KMS-11 (cell line): ENCODE data around the gene RAB7A.

Experiments
- H2AFZ ChIP-seq: fragments of 200-600 bp; sonication (generic); 2 replicates; pipeline ENCODE4 v1.6.1; 2016; ENCODE audit warnings: antibody characterized with exemption, mixed run types, low read depth
- H3K27ac ChIP-seq: fragments of 200-600 bp; sonication (generic); 2 replicates; pipeline ENCODE4 v1.6.1; 2016; ENCODE audit warnings: mild to moderate bottlenecking, mixed run types
- H3K27me3 ChIP-seq: fragments of 200-600 bp; sonication (generic); 2 replicates; pipeline ENCODE4 v1.6.1; 2017; ENCODE audit warnings: mild to moderate bottlenecking, low read depth, mixed run types, moderate library complexity; ENCODE audit not compliant: insufficient read depth
- H3K36me3 ChIP-seq: fragments of 200-600 bp; sonication (generic); 2 replicates; pipeline ENCODE4 v1.6.1; 2017; ENCODE audit warnings: mild to moderate bottlenecking, mixed run types; ENCODE audit not compliant: insufficient read depth
- H3K4me1 ChIP-seq: fragments of 200-600 bp; sonication (generic); 2 replicates; pipeline ENCODE4 v1.6.1; 2016; ENCODE audit warnings: mild to moderate bottlenecking, low read depth, mixed run types; ENCODE audit not compliant: poor library complexity, severe bottlenecking
- H3K4me2 ChIP-seq: fragments of 200-600 bp; sonication (generic); 2 replicates; pipeline ENCODE4 v1.7.0; 2016; ENCODE audit warnings: mild to moderate bottlenecking, mixed run types
- H3K4me3 ChIP-seq: fragments of 200-600 bp; sonication (generic); IDR thresholded peaks from 2 replicates; pipeline ENCODE4 v1.6.1; 2017; ENCODE audit warnings: low read depth, low read length, mixed read lengths; ENCODE audit not compliant: insufficient read depth
- H3K79me2 ChIP-seq: fragments of 200-600 bp; sonication (generic); 2 replicates; pipeline ENCODE4 v1.6.1; 2016; ENCODE audit warnings: low read depth, mixed run types; ENCODE audit not compliant: insufficient read depth
- H3K9ac ChIP-seq: fragments of 200-600 bp; sonication (generic); 2 replicates; pipeline ENCODE4 v1.6.1; 2016; ENCODE audit warnings: mild to moderate bottlenecking, mixed run types
- H4K20me1 ChIP-seq: fragments of 200-600 bp; sonication (generic); 2 replicates; pipeline ENCODE4 v1.6.1; 2016; ENCODE audit warnings: mild to moderate bottlenecking, mixed run types; ENCODE audit not compliant: insufficient read depth
- CTCF ChIP-seq: fragments of 200-600 bp; sonication (generic); conservative IDR thresholded peaks from 2 replicates; pipeline ENCODE4 v1.6.1; 2017; ENCODE audit warnings: low read depth, mild to moderate bottlenecking, antibody characterized with exemption, low read length, moderate library complexity, mixed read lengths

The RAB7A gene

GRCh38 chr3:128854475-128854874 is 128.5 kb downstream of the RAB7A start:
- H3K27me3 ChIP-seq, result no peaks in the 10 kb centered on the region
- no peaks in the 10 kb centered on the region for H3K36me3 ChIP-seq
- TF ChIP-seq CTCF, result no peak
- H3K79me2 ChIP-seq, result no peaks in the 10 kb centered on the region
- H3K4me3 ChIP-seq, result no peak overlapping the region
- H2AFZ ChIP-seq, result no peak overlapping the region
- H4K20me1 ChIP-seq, result no peaks in the 10 kb centered on the region
- H3K27ac ChIP-seq, result no peak overlapping the region
- H3K4me1 ChIP-seq, result no peaks in the 10 kb centered on the region
- H3K9ac ChIP-seq, result no peak overlapping the region
- H3K4me2 ChIP-seq, result no peak overlapping the region

- H3K27ac ChIP-seq, result no peak overlapping the region
- H3K9ac ChIP-seq, result no peak overlapping the region
- no peaks in the 10 kb centered on the region for H3K4me1 ChIP-seq
- no peak for TF ChIP-seq CTCF
- H4K20me1 ChIP-seq, result no peaks in the 10 kb centered on the region
- no peaks in the 10 kb centered on the region for H3K27me3 ChIP-seq
- H3K79me2 ChIP-seq, result no peaks in the 10 kb centered on the region
- no peak overlapping the region for H3K4me2 ChIP-seq
- H2AFZ ChIP-seq, result no peak overlapping the region
- no peak overlapping the region for H3K4me3 ChIP-seq
- no peaks in the 10 kb centered on the region for H3K36me3 ChIP-seq
Measured at GRCh38 chr3:128855569-128855968, 129.6 kb downstream of the RAB7A start.

DNA sequence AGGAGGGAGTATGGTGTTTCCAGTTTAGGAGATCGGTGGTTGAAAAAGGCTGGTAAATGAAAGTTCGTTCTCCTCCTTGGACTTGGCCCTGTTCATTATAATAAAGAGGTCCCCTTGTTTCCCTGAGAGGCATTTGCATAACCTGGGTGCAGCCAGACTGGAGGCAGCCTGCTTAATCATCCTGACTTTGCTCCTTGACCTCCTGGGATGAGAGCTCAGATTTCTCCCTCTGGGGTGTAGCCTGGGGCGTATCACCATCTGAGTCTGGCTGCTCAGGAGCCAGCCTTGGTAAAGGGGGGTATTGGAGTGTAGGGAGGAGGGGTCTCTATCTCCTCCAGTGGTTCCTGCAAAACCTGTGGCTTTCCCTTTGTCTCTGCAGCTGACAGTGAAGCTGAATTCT is 132.2 kb downstream of the RAB7A start:
- H2AFZ ChIP-seq, result no peak overlapping the region
- no peak overlapping the region for H3K9ac ChIP-seq
- TF ChIP-seq CTCF, result no peak
- no peak overlapping the region for H3K4me2 ChIP-seq
- no peaks in the 10 kb centered on the region for H4K20me1 ChIP-seq
- H3K79me2 ChIP-seq, result no peaks in the 10 kb centered on the region
- H3K4me1 ChIP-seq, result no peaks in the 10 kb centered on the region
- H3K36me3 ChIP-seq, result no peaks in the 10 kb centered on the region
- no peak overlapping the region for H3K27ac ChIP-seq
- no peak overlapping the region for H3K4me3 ChIP-seq
- H3K27me3 ChIP-seq, result no peaks in the 10 kb centered on the region

DNA sequence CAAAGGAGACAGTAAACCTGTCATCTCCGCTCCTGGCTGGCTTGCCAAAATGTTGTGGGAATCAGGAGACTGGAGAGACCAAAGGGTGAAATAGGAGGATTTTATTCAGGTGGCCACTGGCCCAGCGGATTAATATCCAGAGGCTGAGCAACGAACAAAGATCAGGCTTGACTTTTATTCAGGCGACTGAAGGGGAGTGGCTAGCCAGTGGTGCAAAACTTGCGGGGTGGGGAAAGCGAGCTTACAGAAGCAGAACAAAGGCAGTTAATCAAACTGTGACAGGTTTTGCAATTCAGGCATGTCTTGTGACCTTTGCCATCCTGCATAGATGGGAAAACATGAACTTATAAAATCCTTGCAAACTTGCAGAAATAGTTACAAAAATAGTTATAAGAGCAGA is 133.6 kb downstream of the RAB7A start:
- Histone ChIP-seq H3K79me2 (no peaks in the 10 kb centered on the region), H4K20me1 (no peaks in the 10 kb centered on the region), H3K27ac (no peak overlapping the region)

More for the DNA sequence above, 133.6 kb downstream of the RAB7A start:
- no peak overlapping the region for H2AFZ ChIP-seq
- no peaks in the 10 kb centered on the region for H3K4me1 ChIP-seq
- no peaks in the 10 kb centered on the region for H3K27me3 ChIP-seq
- H3K36me3 ChIP-seq, result no peaks in the 10 kb centered on the region
- TF ChIP-seq CTCF, result no peak
- H3K9ac ChIP-seq, result no peak overlapping the region
- no peak overlapping the region for H3K4me2 ChIP-seq
- no peak overlapping the region for H3K4me3 ChIP-seq
